Hepatocyte (in vitro differentiated cells): Measurements from ENCODE around the gene GHR.

Experiments used
- CTCF ChIP-seq: fragments of 200-600 bp; sonication (generic); IDR thresholded peaks from 2 replicates; pipeline ENCODE4 v1.5.1; 2016; ENCODE audit warnings: antibody characterized with exemption, mild to moderate bottlenecking; ENCODE audit not compliant: poor library complexity
- EZH2 ChIP-seq: fragments of 200-600 bp; sonication (generic); IDR thresholded peaks from 2 replicates; pipeline ENCODE4 v1.6.1; 2016; ENCODE audit warnings: antibody characterized with exemption, mild to moderate bottlenecking, borderline replicate concordance
- EZH2phosphoT487 ChIP-seq: fragments of 200-600 bp; sonication (generic); IDR thresholded peaks from one replicate; pipeline ENCODE4 v1.6.1; 2018; ENCODE audit warnings: antibody characterized with exemption, mild to moderate bottlenecking, low read depth, moderate library complexity; ENCODE audit not compliant: unreplicated experiment, severe bottlenecking

GRCh38 chr5:42566652-42567295 lies 143.5 kb downstream of the GHR start:
- no peak for TF ChIP-seq CTCF
- TF ChIP-seq EZH2phosphoT487 = no peak
- no peak for TF ChIP-seq EZH2
